B cell (primary cell): ENCODE results near the gene ZNF814. TPM values are rescaled to one million over a fixed set of nuclear protein-coding genes. Genes with fewer than 3 reads are reported as not detected.
A peak's percentile ranks its signal among the peaks of the same experiment; 100 is the strongest.

Experiments used
- ATAC-seq: fragments of 200-7000 bp; cut with Tn5 transposase; one replicate; pipeline ENCODE4 v1.10.0; 2021; ENCODE audit warnings: low read depth, mild to moderate bottlenecking, moderate number of reproducible peaks, moderate library complexity
- CTCF ChIA-PET: fragments of 350-600 bp; sonication (Branson Sonifier 250); formaldehyde crosslinking; loops from one replicate; lab custom pipeline; 2021; ENCODE audit warnings: antibody characterized with exemption, inconsistent platforms; lab: Charles Lee
- POLR2A ChIA-PET: fragments of 350-600 bp; sonication (Branson Sonifier 250); formaldehyde crosslinking; loops from one replicate; lab custom pipeline; 2021; ENCODE audit warnings: antibody characterized with exemption; lab: Charles Lee
- DNase-seq: peaks from one replicate; pipeline ENCODE4 v3.0.0; 2013
- H2AFZ ChIP-seq: 2 replicates; pipeline ENCODE4 v1.6.1; 2012; ENCODE audit warnings: mild to moderate bottlenecking, low read depth, low read length; ENCODE audit not compliant: insufficient read depth, poor library complexity, severe bottlenecking
- H3K27ac ChIP-seq, 2 donors: 1 replicate in 1 of 2; 2 replicates in 1 of 2; pipeline ENCODE4 v1.5.1; 2012 to 2013; ENCODE audit warnings: low read length in 2 of 2, mild to moderate bottlenecking in 2 of 2, moderate library complexity in 1 of 2
- H3K27me3 ChIP-seq, 4 experiments: fragments of 200-600 bp in 1 of 4; sonication (generic) in 1 of 4; replicated peaks in 1 of 4; 1 replicate in 2 of 4; 2 replicates in 2 of 4; pipeline versions ENCODE4 v1.6.1 to v1.7.0; 2013 to 2016; ENCODE audit warnings: low read length in 3 of 4, mild to moderate bottlenecking in 2 of 4, mixed read lengths in 1 of 4, moderate library complexity in 1 of 4; ENCODE audit not compliant: insufficient read depth in 4 of 4, control insufficient read depth in 3 of 4; ENCODE audit errors: control extremely low read depth in 1 of 4
- H3K36me3 ChIP-seq, 2 experiments: replicated peaks in 1 of 2; 1 replicate in 1 of 2; 2 replicates in 1 of 2; pipeline versions ENCODE4 v1.6.1 to v1.7.1; 2013; ENCODE audit warnings: low read length in 1 of 2; ENCODE audit not compliant: insufficient read depth in 2 of 2, control insufficient read depth in 1 of 2; ENCODE audit errors: control extremely low read depth in 1 of 2, extremely low read depth in 1 of 2
- H3K4me1 ChIP-seq, 2 donors: fragments of 200-600 bp in 1 of 2; sonication (generic) in 1 of 2; 1 replicate in 1 of 2; 2 replicates in 1 of 2; pipeline versions ENCODE4 v1.5.1 to v1.6.1; 2013 to 2017; ENCODE audit warnings: low read length in 2 of 2; ENCODE audit not compliant: control insufficient read depth in 2 of 2, insufficient read depth in 2 of 2
- H3K4me2 ChIP-seq: replicated peaks from 2 replicates; pipeline ENCODE3; 2012; ENCODE audit warnings: mild to moderate bottlenecking, low read depth, low read length; ENCODE audit not compliant: poor library complexity, severe bottlenecking
- H3K4me3 ChIP-seq, 5 experiments: fragments of 200-600 bp in 1 of 5; sonication (generic) in 1 of 5; 1 replicate in 3 of 5; 2 replicates in 2 of 5; pipeline versions ENCODE4 v1.5.1 to v1.7.0; 2011 to 2016; ENCODE audit warnings: low read length in 4 of 5, mild to moderate bottlenecking in 4 of 5, low read depth in 2 of 5, control low read depth in 1 of 5, moderate library complexity in 1 of 5; ENCODE audit not compliant: insufficient read depth in 1 of 5; ENCODE audit errors: control extremely low read depth in 1 of 5, extremely low read depth in 1 of 5
- H3K79me2 ChIP-seq: fragments of 200-600 bp; sonication (generic); one replicate; pipeline ENCODE4 v1.6.0; 2016; ENCODE audit warnings: low read length; ENCODE audit not compliant: control insufficient read depth, insufficient read depth
- H3K9ac ChIP-seq: fragments of 200-600 bp; sonication (generic); 2 replicates; pipeline ENCODE4 v1.6.1; 2017; ENCODE audit warnings: mild to moderate bottlenecking, low read length, moderate library complexity
- H3K9me3 ChIP-seq, 3 donors: one replicate each; pipeline versions ENCODE4 v1.6.1 to v1.7.1; 2013; ENCODE audit warnings: low read length in 2 of 3; ENCODE audit not compliant: control insufficient read depth in 2 of 3, insufficient read depth in 1 of 3; ENCODE audit errors: control extremely low read depth in 1 of 3
- H4K20me1 ChIP-seq: 2 replicates; pipeline ENCODE4 v1.6.0; 2012; ENCODE audit warnings: mild to moderate bottlenecking, low read length; ENCODE audit not compliant: insufficient read depth, control insufficient read depth, poor library complexity, severe bottlenecking
- H3K27ac Mint-ChIP-seq: one replicate; pipeline ENCODE4 v1.8.0; 2021; ENCODE audit warnings: mixed read lengths
- H3K27me3 Mint-ChIP-seq: one replicate; pipeline ENCODE4 v1.8.0; 2021; ENCODE audit warnings: mixed read lengths
- H3K4me1 Mint-ChIP-seq: one replicate; pipeline ENCODE4 v1.8.0; 2021; ENCODE audit warnings: mixed read lengths
- H3K4me3 Mint-ChIP-seq: one replicate; pipeline ENCODE4 v1.8.0; 2021; ENCODE audit warnings: mixed read lengths
- H3K9me3 Mint-ChIP-seq: one replicate; pipeline ENCODE4 v1.8.0; 2022; ENCODE audit warnings: mixed read lengths; ENCODE audit not compliant: insufficient read depth
- CTCF ChIP-seq: fragments of 200-600 bp; IDR thresholded peaks from one replicate; pipeline ENCODE4 v1.8.0; 2022; ENCODE audit warnings: antibody characterized with exemption, mild to moderate bottlenecking
- EZH2 ChIP-seq: IDR thresholded peaks from 2 replicates; pipeline ENCODE4 v1.6.1; 2012; ENCODE audit warnings: borderline replicate concordance, low read depth, mild to moderate bottlenecking, moderate library complexity, low read length; ENCODE audit not compliant: insufficient read depth, poor library complexity, severe bottlenecking
- WGBS: methylation state at CpG from one replicate; pipeline ENCODE4 v1.1.5; 2013; ENCODE audit warnings: missing lambda C conversion rate; ENCODE audit not compliant: insufficient coverage; 5-methylcytosine and 5-hydroxymethylcytosine counted together
- intact Hi-C: fragments of 100-400 bp; cut with micrococcal nuclease; formaldehyde crosslinking; loops from one replicate; pipeline ENCODE4 v1.10.0; 2022
- polyA plus RNA-seq: library from polyadenylated mRNA; depleted of rRNA; stranded (reverse); fragments of >200 nt; gene quantifications from 2 replicates; pipeline ENCODE4 v1.2.3, GENCODE V29; 2012
- total RNA-seq, 2 donors: library from RNA; stranded (reverse); fragments of 120-200 nt in 1 of 2; gene quantifications; 1 replicate in 1 of 2; 2 replicates in 1 of 2; pipeline versions ENCODE4 v1.2.3 to v1.2.4, GENCODE V29; 2013 to 2022

The ZNF814 gene
- total and polyA plus RNA-seq, 2 donors (not counting 1 experiment from before 2014, with no cell fraction given) = 28.9 to 83.9 TPM

GRCh38 chr19:57830071-57830602 is 58.7 kb downstream of the ZNF814 start, which contains the start of gene ZNF587B:
ZNF587B (plus strand) TSS chr19:57830299; CDS start chr19:57830529, 230 bp downstream.
- H3K4me3 ChIP-seq = no peak within 1 kb of the TSS
- no peak within 1 kb of the TSS for H3K9ac ChIP-seq
- no peak within 1 kb of the TSS for H3K27ac ChIP-seq
- H3K36me3 ChIP-seq = peaks cover 0 to 11% of the 10 kb centered on the region in 2 experiments
- H3K27me3 ChIP-seq = no peaks in the 10 kb centered on the region
- DNase-seq = peak; percentile 42
- WGBS = 83% methylated on average over 20 of the region's 22 CpGs
- POLR2A ChIA-PET = no interaction called here
- H3K9me3 ChIP-seq = peaks cover 0 to 9% (median 0%) of the 10 kb centered on the region in 3 donors
- ATAC-seq = no peak
- Mint-ChIP-seq H3K4me1 (peaks cover 7% of the 10 kb centered on the region), H3K9me3 (no peaks in the 10 kb centered on the region), H3K27ac (no peak within 1 kb of the TSS), H3K4me3 (no peak within 1 kb of the TSS), H3K27me3 (no peaks in the 10 kb centered on the region)
- intact Hi-C loops = no loop called here
- no peak within 1 kb of the TSS for H3K4me2 ChIP-seq
- no peaks in the 10 kb centered on the region for H3K4me1 ChIP-seq
- CTCF ChIA-PET = no interaction called here
- no peak within 1 kb of the TSS for H2AFZ ChIP-seq
- H3K79me2 ChIP-seq = peaks cover 71% of the 10 kb centered on the region
- TF ChIP-seq CTCF (peak; percentile 39), EZH2 (no peak)
- H4K20me1 ChIP-seq = peaks cover 22% of the 10 kb centered on the region

GRCh38 chr19:57829316-57829715 is 59.5 kb downstream of the ZNF814 start:
- H3K9me3 Mint-ChIP-seq = no peaks in the 10 kb centered on the region
- CTCF ChIA-PET = no interaction called here
- TF ChIP-seq EZH2 (no peak), CTCF (no peak)
- Histone ChIP-seq H2AFZ (no peak overlapping the region), H3K9ac (no peak overlapping the region), H3K79me2 (peaks cover 68% of the 10 kb centered on the region), H3K4me2 (no peak overlapping the region), H3K27me3 (no peaks in the 10 kb centered on the region), H4K20me1 (peaks cover 22% of the 10 kb centered on the region), H3K36me3 (peaks cover 0 to 11% of the 10 kb centered on the region in 2 experiments), H3K9me3 (peaks cover 0 to 9% (median 0%) of the 10 kb centered on the region in 3 donors), H3K4me3 (no peak overlapping the region), H3K27ac (no peak overlapping the region), H3K4me1 (no peaks in the 10 kb centered on the region)
- 100% methylated on average over 2 of the region's 5 CpGs for WGBS
- no peak overlapping the region for H3K4me3 Mint-ChIP-seq
- H3K27ac Mint-ChIP-seq = no peak overlapping the region
- ATAC-seq = no peak
- peaks cover 11% of the 10 kb centered on the region for H3K4me1 Mint-ChIP-seq
- no peak for DNase-seq
- POLR2A ChIA-PET = no interaction called here
- intact Hi-C loops = no loop called here
- no peaks in the 10 kb centered on the region for H3K27me3 Mint-ChIP-seq
